Activated naive CD4-positive, alpha-beta T cell (primary cell): ENCODE data around the gene WAS.

Experiments used
- DNase-seq, 4 experiments: peaks; one replicate each; lab custom pipeline; 2025; lab: John Stamatoyannopoulos, UW

The WAS gene

DNA sequence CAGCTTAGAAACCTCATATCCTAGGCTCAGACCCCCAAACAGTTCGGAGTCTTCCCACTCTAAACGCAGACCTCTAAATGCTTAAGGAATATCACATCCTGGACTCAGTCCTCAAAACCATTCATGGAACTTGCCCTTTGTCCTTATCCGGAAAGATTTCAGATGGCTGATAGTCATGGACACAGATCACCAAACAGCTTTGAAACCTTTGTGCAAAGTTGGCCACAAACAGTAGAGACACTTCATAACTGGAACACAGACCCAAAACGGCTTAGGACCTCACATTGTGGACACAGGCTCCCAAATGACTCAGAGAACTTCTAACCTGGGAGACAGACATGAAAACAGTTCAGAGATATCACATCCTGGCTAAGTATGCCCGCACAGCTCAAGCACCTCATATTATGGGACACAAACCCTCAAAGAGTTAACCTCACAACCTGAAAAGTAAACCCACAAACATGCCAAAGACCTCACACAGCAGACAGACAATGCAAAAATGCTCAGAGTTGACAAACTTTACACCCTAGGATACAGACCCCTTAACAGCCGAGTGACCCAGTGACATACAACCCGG is 28.4 kb downstream of the WAS start:
- no peak for DNase-seq

DNA sequence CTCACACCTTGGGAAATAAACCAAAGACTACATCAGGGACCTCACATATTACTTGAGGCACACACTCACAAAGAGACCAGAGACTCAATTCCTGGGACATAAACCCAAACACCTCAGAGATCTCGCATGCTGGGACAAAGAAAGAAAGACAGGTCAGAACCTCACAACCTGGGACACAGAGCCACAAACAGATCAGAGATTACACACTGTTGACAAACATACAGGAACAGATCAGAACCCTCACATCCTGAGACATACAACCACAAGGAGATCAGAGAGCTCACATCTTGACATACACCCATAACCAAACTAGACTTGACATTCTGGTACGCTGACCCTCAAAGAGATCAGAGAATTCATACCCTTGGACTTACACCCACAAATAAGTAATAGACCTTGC is 30.2 kb downstream of the WAS start:
- no peak for DNase-seq

DNA sequence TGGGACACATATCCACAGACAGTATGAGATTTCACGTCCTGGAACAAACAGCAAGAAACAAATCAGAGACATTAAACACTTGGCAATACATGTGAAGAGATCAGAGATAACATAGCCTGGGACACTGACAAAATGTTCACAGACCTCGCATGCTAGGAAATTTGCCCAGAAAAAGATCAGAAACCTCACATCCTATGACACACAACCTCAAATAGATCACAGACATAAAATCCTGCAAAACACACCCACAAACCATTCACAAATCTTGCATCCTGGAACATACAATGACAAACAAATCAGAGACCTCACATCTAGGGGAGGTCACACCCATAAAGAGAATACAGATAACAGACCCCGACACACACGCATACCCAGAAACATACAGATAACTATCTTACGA is 31.0 kb downstream of the WAS start:
- DNase-seq, result no peak

DNA sequence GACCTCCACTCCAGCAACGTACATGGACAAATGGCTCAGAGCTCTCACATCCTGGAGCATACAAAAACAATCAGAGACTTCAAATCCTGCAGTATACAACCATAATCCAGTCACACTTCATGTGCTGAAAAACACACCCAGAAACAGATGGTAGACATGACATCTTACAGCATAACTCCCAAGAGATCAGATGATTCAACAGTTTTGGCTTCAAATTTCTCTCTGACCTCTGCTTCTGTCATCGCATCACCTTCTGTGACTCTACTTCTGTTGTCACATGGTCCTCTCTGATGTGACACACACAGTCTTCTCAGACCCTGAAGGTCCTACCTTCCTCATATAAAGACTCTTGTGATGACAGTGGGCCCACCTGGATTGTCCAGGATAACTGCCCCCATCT is 31.5 kb downstream of the WAS start:
- no peak for DNase-seq

DNA sequence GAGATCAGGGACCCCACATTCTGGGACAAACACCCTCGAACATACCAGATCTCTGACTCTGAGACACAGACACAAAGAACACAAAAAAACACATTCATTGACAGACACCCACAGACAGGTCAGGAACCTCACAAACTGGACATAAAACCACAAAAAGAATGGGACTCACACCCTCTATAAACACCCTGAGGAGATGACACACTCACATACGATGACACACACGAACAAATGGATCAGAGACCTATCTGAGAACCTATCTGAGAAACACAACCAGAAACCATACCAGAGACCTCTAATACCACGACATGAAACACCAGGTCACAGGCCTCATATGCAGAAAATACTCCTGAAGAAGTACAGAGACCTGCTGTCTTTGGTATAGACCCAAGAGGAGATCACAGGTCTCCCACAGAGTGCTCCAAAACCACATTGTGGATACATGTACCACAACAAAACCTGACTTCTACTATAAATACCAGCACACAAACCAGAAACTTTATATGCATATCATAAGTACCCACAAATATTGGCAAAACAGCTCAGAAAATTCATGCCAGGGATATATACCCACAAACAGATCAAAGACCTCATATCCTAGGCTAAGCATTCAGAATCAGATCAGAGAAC is 32.4 kb downstream of the WAS start:
- DNase-seq, result no peak

DNA sequence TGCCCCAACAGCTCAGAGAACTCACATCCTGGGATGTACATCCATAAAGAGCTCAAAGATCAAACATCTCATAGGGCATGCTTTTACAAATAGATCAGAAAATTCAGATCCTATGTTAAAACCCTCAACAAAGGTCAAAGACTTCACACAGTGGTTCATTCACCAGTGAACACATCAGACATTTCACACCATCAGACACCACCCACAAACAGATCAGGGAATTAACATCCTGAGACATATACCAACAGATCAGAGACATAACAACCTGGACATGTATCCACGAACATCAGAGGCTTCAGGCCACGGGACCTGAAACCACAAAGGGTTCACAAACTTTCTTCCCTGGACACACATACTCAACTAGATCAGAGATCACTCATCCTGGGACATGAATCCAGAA is 36.4 kb downstream of the WAS start:
- no peak for DNase-seq

DNA sequence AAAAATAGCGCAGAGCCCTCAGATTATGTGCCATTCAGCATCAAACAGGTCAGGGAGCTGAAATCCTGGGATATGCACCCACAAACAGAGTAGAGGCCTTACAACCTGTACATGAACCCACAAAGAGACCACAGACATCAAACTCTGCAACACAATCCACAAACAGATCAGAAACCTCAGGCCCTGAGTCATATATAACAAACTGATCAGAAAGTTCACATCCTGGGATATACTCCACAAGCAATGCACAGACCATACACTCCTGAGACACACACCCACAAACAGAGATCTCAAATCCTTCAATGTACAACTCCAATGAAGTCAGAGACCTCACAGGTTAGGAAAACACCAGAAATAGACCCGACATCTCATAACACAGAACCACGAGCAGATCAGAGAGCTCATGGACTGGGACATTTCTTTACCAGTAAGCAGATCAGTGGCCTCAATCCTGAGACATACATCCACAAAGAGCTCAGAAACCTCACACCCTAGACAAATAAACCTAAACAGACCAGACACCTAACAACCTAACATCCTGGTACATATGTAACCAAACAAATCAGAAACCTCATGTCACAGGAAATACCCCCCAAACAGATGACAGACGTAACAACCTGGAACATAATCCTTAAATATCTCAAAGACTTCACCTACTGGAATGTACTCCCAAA is 37.1 kb downstream of the WAS start:
- no peak for DNase-seq

DNA sequence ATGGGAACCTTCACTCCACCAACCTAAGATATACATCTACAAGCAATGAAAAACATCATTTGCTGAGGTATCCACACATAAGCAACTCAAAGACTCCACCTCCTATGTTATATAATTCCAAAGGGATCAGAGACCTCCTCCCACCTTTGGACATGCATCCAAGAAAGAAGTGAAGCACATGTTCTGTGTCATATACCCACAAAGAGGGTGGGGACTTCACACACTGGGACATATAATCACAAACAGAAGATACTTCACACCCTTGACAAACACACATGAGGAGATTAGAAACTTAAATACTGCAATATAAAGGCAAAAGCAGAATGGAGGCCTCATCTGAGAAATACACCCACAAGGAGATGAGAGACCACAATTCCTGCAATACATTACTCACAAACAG is 38.3 kb downstream of the WAS start:
- DNase-seq, result no peak

DNA sequence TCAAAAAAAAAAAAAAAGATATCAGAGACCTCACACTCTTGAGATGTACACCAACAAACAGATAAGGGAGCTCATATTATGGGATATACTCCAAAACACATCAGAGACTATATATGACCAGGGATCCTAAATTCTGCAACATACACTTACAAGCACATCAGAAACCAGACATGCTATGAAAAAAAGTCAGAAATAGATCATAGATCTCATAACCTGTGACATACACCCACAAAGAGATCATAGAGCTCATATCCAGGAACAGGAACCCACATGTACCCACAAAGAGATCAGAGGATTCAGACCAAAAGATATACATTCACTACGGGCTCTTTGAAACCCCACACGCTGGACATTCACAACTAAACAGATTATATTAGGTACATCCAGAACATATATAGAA is 43.0 kb downstream of the WAS start:
- DNase-seq, result no peak

DNA sequence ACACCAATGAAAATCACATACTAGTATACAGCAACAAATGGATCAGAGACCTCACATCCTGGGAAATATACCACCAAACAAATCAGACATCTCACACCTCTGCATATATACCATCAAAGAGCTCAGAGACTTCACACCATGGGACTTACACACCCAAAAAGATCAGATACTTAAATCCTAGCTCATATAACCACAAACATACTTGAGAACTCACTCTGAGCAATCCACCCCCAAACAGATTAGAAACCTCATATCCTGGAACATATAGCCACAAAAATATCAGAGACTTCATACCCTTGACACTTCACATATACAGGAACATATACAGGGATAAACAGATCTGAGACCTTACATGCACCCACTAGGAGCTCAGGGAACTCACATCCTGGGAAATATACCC is 45.1 kb downstream of the WAS start:
- DNase-seq, result no peak

DNA sequence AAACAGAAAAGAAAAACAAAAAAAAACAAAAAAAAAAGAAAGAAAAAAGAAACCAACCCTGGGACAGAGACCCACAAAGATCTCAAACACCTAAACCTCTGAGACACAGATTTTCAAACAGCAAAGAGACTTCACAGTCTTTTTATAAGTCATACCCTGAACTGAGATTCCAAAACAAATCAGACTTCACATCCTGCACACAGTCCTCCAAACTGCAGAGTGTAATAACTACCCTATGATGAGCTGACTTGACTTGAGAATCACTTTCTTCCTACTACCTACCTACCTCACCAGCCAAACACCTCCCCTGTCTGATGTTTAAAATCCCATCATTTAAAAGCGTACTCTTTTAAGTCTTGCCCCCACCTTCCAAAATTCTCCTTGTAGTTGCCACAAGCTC is 52.7 kb downstream of the WAS start:
- DNase-seq, result no peak

DNA sequence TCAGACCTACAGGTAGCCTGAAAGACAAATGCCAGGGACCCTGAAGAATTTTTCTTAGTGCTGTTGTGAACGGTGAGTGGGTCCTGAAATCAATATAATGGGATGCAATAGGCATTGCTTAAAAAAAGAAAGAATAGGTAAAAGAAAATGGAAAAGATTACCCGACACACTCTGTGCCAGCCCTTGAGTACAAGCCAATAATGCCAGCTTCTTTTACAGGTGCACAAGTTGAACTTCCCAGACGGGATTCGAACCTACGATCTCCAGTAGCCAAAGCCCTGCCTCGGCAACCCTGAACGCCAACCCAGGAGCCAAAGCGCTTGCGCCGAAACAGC is 53.2 kb downstream of the WAS start:
- DNase-seq, result no peak

DNA sequence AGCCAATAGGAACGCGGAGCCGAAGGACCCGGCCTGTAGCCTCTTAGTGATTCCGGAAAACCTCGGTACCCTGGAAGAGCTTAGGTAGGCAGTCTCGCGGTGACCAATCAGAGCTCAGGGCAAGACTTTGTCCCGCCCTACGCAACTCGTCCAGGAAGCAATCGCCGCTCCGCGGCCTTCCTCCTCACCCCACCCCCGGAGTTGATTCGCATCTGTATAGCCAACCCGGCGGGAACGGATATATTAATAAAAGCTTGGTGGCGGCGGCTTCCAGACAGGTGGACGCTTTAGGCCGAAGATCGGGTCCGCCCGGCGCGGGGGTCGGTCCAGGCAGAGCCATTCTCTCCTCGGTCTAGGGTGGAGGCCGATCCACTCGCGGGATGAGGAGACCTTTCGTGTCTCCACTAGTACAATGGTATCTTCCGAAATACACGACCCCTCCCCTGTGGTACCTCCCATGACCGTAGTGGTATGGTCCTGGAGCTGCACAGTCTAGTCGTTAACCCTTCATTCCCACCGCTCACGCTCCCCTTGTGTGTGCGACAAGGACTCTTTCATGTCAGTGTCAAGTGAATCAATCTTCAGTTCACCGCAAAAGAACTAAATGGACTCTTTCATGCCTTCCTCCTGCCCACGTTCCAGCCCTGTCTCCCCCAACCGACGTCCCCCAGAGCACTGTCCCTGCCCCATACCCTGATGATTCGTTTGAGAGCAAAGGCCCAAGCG is 53.8 kb downstream of the WAS start:
- DNase-seq, result peak; percentile 33 to 74 (median 66)

DNA sequence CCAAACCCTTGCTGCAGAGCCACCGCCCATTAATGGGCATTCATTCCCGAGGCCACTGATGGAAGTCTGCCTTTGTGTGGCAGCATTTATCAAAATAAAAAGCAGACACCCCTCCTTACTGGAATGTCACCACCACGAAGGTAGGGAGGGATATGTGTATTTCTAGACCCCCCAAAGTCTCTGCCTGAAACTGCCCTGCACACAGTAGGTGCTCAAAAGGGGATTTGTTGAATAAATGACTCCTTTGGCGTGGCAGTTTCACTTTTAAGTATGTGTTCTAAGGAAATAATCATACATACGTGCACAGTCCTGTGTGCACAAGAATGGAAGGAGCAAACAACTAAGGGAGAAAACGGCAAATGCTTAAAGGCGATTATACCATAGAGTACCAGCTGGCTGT is 54.3 kb downstream of the WAS start:
- no peak for DNase-seq
